Esophagus muscularis mucosa (tissue), 4 donors: Measurements from ENCODE around the gene C19orf33. TPM values are rescaled to one million over a fixed set of nuclear protein-coding genes. Genes with fewer than 3 reads are reported as not detected.

Experiments
- DNase-seq: peaks from one replicate; pipeline ENCODE4 v3.0.0-alpha.2; 2017; ENCODE audit errors: extremely low spot score
- H3K27ac ChIP-seq, 4 donors: fragments of 200-600 bp; sonication (generic); replicated peaks in 1 of 4; 1 replicate in 3 of 4; 2 replicates in 1 of 4; pipeline ENCODE4 v1.5.1; 2016 to 2019; ENCODE audit warnings: mild to moderate bottlenecking in 1 of 4
- H3K27me3 ChIP-seq, 4 donors: fragments of 200-600 bp; sonication (generic); one replicate each; pipeline versions ENCODE4 v1.5.1 to v1.6.0; 2016 to 2019
- H3K36me3 ChIP-seq, 4 donors: fragments of 200-600 bp; sonication (generic); one replicate each; pipeline ENCODE4 v1.5.1; 2016 to 2019
- H3K4me1 ChIP-seq, 4 donors: fragments of 200-600 bp; sonication (generic); one replicate each; pipeline ENCODE4 v1.5.1; 2016 to 2019
- H3K4me3 ChIP-seq, 4 donors: fragments of 200-600 bp; sonication (generic); 1 replicate in 2 of 4; 2 replicates in 2 of 4; pipeline ENCODE4 v1.5.1; 2016 to 2019; ENCODE audit warnings: mild to moderate bottlenecking in 4 of 4, moderate library complexity in 1 of 4
- H3K9me3 ChIP-seq, 4 donors: fragments of 200-600 bp; sonication (generic); 1 replicate in 3 of 4; 2 replicates in 1 of 4; pipeline ENCODE4 v1.5.1; 2016 to 2019
- CTCF ChIP-seq, 3 experiments: fragments of 200-600 bp in 2 of 3; fragments of 450-650 bp in 1 of 3; sonication (generic) in 2 of 3; IDR thresholded peaks; one replicate each; pipeline ENCODE4 v1.5.1; 2017 to 2019; ENCODE audit warnings: antibody characterized with exemption in 3 of 3, mild to moderate bottlenecking in 2 of 3, moderate library complexity in 1 of 3
- EP300 ChIP-seq: sonication (generic); formaldehyde crosslinking; IDR thresholded peaks from one replicate; pipeline ENCODE4 v1.6.1; 2017; ENCODE audit warnings: antibody characterized with exemption
- POLR2A ChIP-seq: fragments of 450-650 bp; IDR thresholded peaks from one replicate; pipeline ENCODE4 v1.6.1; 2017; ENCODE audit warnings: antibody characterized with exemption, moderate library complexity, mild to moderate bottlenecking, low read depth
- POLR2AphosphoS5 ChIP-seq, 2 donors: sonication (generic); formaldehyde crosslinking; IDR thresholded peaks; one replicate each; pipeline ENCODE4 v1.6.1; 2017; ENCODE audit warnings: antibody characterized with exemption in 2 of 2
- WGBS: methylation state at CpG from one replicate; pipeline ENCODE4 v1.1.5; 2018; 5-methylcytosine and 5-hydroxymethylcytosine counted together
- intact Hi-C: fragments of 100-400 bp; cut with DNase I; formaldehyde crosslinking; loops from one replicate; pipeline ENCODE4 v1.15.1; 2023
- small RNA-seq, 3 donors: library from RNA; depleted of rRNA; stranded (forward); fragments of <200 nt; gene quantifications; one replicate each; pipeline ENCODE3, GENCODE V24; 2016
- total RNA-seq, 4 donors: library from RNA; depleted of rRNA; stranded (reverse); fragments of >200 nt; gene quantifications; one replicate each; pipeline versions ENCODE4 v1.1.0 to v1.2.1, GENCODE V29; 2016

C19orf33 gene
- total RNA-seq, 4 donors from 2014 or later: 7.8 to 8.6 (median 8.1) TPM

GRCh38 chr19:38340927-38341326, 36.9 kb downstream of the C19orf33 start:
- intact Hi-C loops: no loop called here
- DNase-seq: no peak
- Histone ChIP-seq H3K36me3 (peaks cover 0 to 58% (median 4%) of the 10 kb centered on the region in 4 donors), H3K27me3 (no peaks in the 10 kb centered on the region), H3K4me1 (peaks cover 5 to 16% (median 12%) of the 10 kb centered on the region in 4 donors), H3K27ac (no peak overlapping the region), H3K4me3 (no peak overlapping the region), H3K9me3 (no peaks in the 10 kb centered on the region)
- TF ChIP-seq POLR2AphosphoS5 (IDR thresholded peaks at IDR 0.05): no peak
- WGBS: 94% methylated on average over 2 of the region's 2 CpGs

- intact Hi-C loops: no loop called here
- Histone ChIP-seq H3K27me3 (peaks cover 0 to 1% (median 0%) of the 10 kb centered on the region in 4 donors), H3K4me1 (no peaks in the 10 kb centered on the region), H3K27ac (no peak overlapping the region), H3K9me3 (no peaks in the 10 kb centered on the region), H3K36me3 (peaks cover 0 to 26% (median 4%) of the 10 kb centered on the region in 4 donors), H3K4me3 (no peak overlapping the region)
- TF ChIP-seq POLR2A (no peak), POLR2AphosphoS5 (IDR thresholded peaks at IDR 0.05) (no peak), CTCF (IDR thresholded peaks at IDR 0.05) (no peak), EP300 (no peak)
- no peak for DNase-seq
- WGBS: 86% methylated on average over 4 of the region's 4 CpGs
These were observed 42.8 kb downstream of the C19orf33 start for GRCh38 chr19:38346837-38347236.

- H3K4me3 ChIP-seq: no peak overlapping the region
- H3K36me3 ChIP-seq: peaks cover 0 to 6% (median 0%) of the 10 kb centered on the region in 4 donors
- DNase-seq: no peak
- WGBS: 71% methylated on average over 3 of the region's 3 CpGs
- no peak for TF ChIP-seq CTCF (IDR thresholded peaks at IDR 0.05)
- no peak for TF ChIP-seq POLR2AphosphoS5 (IDR thresholded peaks at IDR 0.05)
- no peak for TF ChIP-seq POLR2A
- TF ChIP-seq EP300: no peak
- peaks cover 0 to 22% (median 0%) of the 10 kb centered on the region in 4 donors for H3K27me3 ChIP-seq
- no peak overlapping the region for H3K27ac ChIP-seq
- no peaks in the 10 kb centered on the region for H3K4me1 ChIP-seq
- no peaks in the 10 kb centered on the region for H3K9me3 ChIP-seq
- intact Hi-C loops: no loop called here
These were observed 46.8 kb downstream of the C19orf33 start for GRCh38 chr19:38350883-38351282.

- no peaks in the 10 kb centered on the region for H3K9me3 ChIP-seq
- peaks cover 0 to 32% (median 0%) of the 10 kb centered on the region in 4 donors for H3K27me3 ChIP-seq
- WGBS: 74% methylated on average over 9 of the region's 9 CpGs
- no peak overlapping the region for H3K4me3 ChIP-seq
- no peak overlapping the region for H3K27ac ChIP-seq
- H3K4me1 ChIP-seq: no peaks in the 10 kb centered on the region
- no peaks in the 10 kb centered on the region for H3K36me3 ChIP-seq
- TF ChIP-seq EP300 (no peak), CTCF (IDR thresholded peaks at IDR 0.05) (no peak)
- intact Hi-C loops: no loop called here
- no peak for DNase-seq
These were observed 47.9 kb downstream of the C19orf33 start for GRCh38 chr19:38351865-38352395.

GRCh38 chr19:38352611-38353010, 48.6 kb downstream of the C19orf33 start:
- TF ChIP-seq CTCF (IDR thresholded peaks at IDR 0.05) (no peak), EP300 (no peak), POLR2AphosphoS5 (IDR thresholded peaks at IDR 0.05) (no peak), POLR2A (no peak)
- 65% methylated on average over 8 of the region's 8 CpGs for WGBS
- H3K4me3 ChIP-seq: no peak overlapping the region
- no peaks in the 10 kb centered on the region for H3K9me3 ChIP-seq
- H3K36me3 ChIP-seq: no peaks in the 10 kb centered on the region
- intact Hi-C loops: no loop called here
- no peak overlapping the region for H3K27ac ChIP-seq
- no peaks in the 10 kb centered on the region for H3K4me1 ChIP-seq
- peaks cover 0 to 38% (median 0%) of the 10 kb centered on the region in 4 donors for H3K27me3 ChIP-seq
- no peak for DNase-seq

Small RNA genes within 50 kb of the gene (small RNA-seq; reads per million reads assigned to genes)
- 0 reads per million in 3 donors for gene RF00019

Other genes starting within 250 kb of the C19orf33 start
- gene DPF1, start 80.0 kb upstream of the C19orf33 start, total RNA-seq: under 1 TPM in 2 of 4 donors, not detected in 2; 0.17 to 0.83 TPM
- gene PPP1R14A, start 47.9 kb upstream of the C19orf33 start, total RNA-seq: 100 to 1,000 TPM; 217 to 794 (median 445) TPM
- 10 to 100 TPM in 3 of 4 donors, 1 to 10 TPM in 1; 5.0 to 13.4 (median 11.4) TPM for gene SPINT2, start 39.7 kb upstream of the C19orf33 start, total RNA-seq
- 10 to 100 TPM; 10.8 to 26.5 (median 21.5) TPM for gene YIF1B, start 11.7 kb downstream of the C19orf33 start, total RNA-seq
- gene KCNK6, start 15.6 kb downstream of the C19orf33 start, total RNA-seq: 10 to 100 TPM in 1 of 4 donors, 1 to 10 TPM in 3; 2.3 to 13.0 (median 4.2) TPM
- gene CATSPERG, start 31.6 kb downstream of the C19orf33 start, total RNA-seq: 1 to 10 TPM; 2.3 to 6.6 (median 3.4) TPM
- 100 to 1,000 TPM; 145 to 259 (median 212) TPM for gene PSMD8, start 70.3 kb downstream of the C19orf33 start, total RNA-seq
- gene GGN, start 83.8 kb downstream of the C19orf33 start, total RNA-seq: 1 to 10 TPM in 1 of 4 donors, under 1 TPM in 2, not detected in 1; 0.33 to 2.2 (median 0.91) TPM
- gene SPRED3, start 84.4 kb downstream of the C19orf33 start, total RNA-seq: under 1 TPM; 0.46 to 0.83 (median 0.59) TPM
- gene FAM98C, start 98.8 kb downstream of the C19orf33 start, total RNA-seq: 10 to 100 TPM; 16.2 to 22.0 (median 19.7) TPM
- 1 to 10 TPM; 3.2 to 7.8 (median 4.4) TPM for gene RASGRP4, start 122.0 kb downstream of the C19orf33 start, total RNA-seq
- gene RYR1, start 129.4 kb downstream of the C19orf33 start, total RNA-seq: 1 to 10 TPM in 3 of 4 donors, under 1 TPM in 1; 0.99 to 4.0 (median 2.7) TPM